PC-9 (cell line): ENCODE data around the gene CLPTM1L.

Source experiments
- CTCF ChIP-seq: fragments of 200-600 bp; sonication (generic); conservative IDR thresholded peaks from 2 replicates; pipeline ENCODE4 v1.6.1; 2017; ENCODE audit warnings: mixed run types, antibody characterized with exemption, mild to moderate bottlenecking, moderate library complexity
- EZH2 ChIP-seq: fragments of 200-600 bp; sonication (generic); IDR thresholded peaks from 2 replicates; pipeline ENCODE4 v1.8.0; 2017; ENCODE audit warnings: antibody characterized with exemption, low read depth

- TF ChIP-seq CTCF: no peak
- no peak for TF ChIP-seq EZH2
Measured at GRCh38 chr5:1299511-1299850, 45.4 kb downstream of the CLPTM1L start.
